NCI-H1105 treated with DMSO at 0.1 percent for 48 hours (cell line): ENCODE results near the gene PRKG1.
A peak's percentile ranks its signal among the peaks of the same experiment; 100 is the strongest.

Source experiments
- DNase-seq: peaks from one replicate; lab custom pipeline; 2025; lab: John Stamatoyannopoulos, UW

The PRKG1 gene

GRCh38 chr10:51932530-51932929 is 858.2 kb downstream of the PRKG1 start:
- DNase-seq = no peak

DNA sequence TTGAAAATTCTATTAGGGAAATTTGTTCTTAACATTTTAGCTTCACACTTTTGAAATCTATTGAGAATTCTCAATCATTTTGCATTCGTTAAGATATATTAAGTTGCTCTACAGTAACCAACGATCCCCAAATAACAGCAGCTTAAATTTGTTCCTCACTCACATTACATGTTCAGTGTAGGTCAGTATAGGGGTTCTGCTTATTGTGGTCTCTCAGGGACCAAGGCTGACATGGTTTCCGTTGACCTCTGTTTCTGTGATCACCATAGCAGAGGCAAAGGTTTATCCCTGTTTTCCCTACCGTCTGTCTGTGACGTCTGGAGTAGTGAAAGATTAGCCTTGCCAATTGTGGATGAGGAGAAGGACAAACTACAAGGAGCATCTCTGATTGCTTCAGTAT is 860.1 kb downstream of the PRKG1 start:
- no peak for DNase-seq

- DNase-seq = no peak
These were observed 861.1 kb downstream of the PRKG1 start for GRCh38 chr10:51935341-51935740.

- no peak for DNase-seq
These were observed 863.2 kb downstream of the PRKG1 start for GRCh38 chr10:51937308-51938140.

DNA sequence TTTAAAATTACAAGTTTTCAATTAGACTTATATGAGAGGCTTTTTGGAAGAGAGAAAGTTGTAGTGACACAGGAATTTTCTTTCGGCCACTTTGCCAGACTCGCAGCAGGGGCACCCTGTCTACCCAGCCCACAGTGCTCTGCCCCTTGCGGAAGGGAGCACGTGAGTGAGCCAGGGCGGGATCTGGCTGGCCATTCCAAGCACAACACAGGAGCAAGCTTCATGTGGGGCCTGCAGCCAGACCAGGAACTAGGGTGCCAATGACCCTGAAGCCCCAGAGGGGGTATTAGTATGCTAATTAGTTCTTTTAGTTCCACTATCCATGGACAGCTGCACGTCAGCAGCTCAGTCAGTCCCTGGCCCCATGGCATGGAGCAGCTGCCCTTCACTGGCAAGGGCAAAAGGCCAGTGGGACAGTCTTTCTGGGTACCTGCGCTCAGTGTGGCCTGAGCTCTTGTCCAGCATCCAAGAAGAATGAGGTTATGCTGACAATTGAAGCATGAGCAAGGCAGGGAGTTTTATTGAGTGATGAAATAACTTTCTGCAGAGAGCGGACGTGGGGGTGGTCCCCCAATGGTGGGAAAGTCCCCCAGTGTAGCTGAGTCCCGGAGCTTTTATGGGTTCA is 876.2 kb downstream of the PRKG1 start:
- DNase-seq = no peak

GRCh38 chr10:51950996-51951555 is 876.8 kb downstream of the PRKG1 start:
- DNase-seq = no peak

- DNase-seq = no peak
These were observed 877.3 kb downstream of the PRKG1 start for GRCh38 chr10:51951601-51952000.

DNA sequence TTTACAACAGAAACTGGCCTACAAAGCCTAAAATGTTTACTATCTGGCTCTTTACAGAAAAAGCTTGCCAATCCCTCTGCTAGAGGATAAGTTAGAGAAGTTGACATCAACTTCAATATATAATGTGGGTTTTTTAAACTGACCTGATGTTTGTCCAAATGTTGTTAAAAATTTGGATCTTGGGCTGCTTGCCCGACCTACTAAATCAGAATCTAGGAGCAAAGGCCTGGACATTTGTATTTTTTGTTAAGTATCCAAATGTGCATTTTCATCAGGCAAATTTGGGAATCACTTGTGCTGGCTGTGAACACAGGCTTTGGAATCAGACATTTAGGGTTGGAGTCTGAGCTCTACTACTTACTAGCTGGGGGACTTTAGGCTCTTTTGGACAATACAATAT is 877.8 kb downstream of the PRKG1 start:
- no peak for DNase-seq

DNA sequence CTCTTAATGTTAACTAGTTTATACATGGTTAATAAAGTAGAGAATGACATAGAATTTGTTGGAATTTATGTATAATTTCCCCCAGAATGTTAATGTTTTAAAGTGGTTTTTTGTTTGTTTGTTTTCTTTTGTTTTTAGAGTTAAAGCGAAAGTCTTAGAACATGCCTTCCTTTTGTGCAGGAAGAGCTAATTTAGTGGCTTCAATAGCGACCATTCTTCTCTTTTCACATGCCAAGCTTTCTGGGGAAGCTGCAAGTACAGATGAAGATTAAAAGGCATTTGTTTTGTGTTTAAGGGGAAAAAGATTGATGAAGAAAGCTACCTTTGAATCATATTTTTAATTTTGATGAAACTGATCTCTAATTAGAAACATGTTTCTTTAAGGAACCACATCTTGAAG is 881.4 kb downstream of the PRKG1 start:
- DNase-seq = no peak

- no peak for DNase-seq
These were observed 882.5 kb downstream of the PRKG1 start for GRCh38 chr10:51956822-51957221.

GRCh38 chr10:51960494-51960895 is 886.2 kb downstream of the PRKG1 start:
- DNase-seq = peak; percentile 2

GRCh38 chr10:51961401-51961800 is 887.1 kb downstream of the PRKG1 start:
- DNase-seq = no peak

- DNase-seq = no peak
These were observed 890.3 kb downstream of the PRKG1 start for GRCh38 chr10:51964630-51965029.

DNA sequence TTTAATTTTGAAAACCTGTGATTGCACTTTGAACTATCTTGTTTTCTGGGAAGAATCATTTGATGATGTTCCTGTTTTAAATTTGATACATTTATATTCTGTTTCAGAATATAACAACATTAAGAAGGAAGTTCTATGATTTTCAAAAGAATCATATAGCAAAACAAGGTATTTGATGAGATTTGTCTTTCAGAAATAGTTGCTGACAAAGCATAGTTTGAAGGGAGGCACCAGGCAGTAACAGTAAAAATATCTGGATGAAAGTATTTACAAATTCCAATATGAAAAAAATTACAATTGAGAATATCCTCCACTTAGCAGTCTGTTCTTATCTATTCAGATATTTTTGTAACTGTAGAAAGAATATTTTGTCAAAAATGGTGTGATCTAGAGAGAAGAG is 891.2 kb downstream of the PRKG1 start:
- no peak for DNase-seq

DNA sequence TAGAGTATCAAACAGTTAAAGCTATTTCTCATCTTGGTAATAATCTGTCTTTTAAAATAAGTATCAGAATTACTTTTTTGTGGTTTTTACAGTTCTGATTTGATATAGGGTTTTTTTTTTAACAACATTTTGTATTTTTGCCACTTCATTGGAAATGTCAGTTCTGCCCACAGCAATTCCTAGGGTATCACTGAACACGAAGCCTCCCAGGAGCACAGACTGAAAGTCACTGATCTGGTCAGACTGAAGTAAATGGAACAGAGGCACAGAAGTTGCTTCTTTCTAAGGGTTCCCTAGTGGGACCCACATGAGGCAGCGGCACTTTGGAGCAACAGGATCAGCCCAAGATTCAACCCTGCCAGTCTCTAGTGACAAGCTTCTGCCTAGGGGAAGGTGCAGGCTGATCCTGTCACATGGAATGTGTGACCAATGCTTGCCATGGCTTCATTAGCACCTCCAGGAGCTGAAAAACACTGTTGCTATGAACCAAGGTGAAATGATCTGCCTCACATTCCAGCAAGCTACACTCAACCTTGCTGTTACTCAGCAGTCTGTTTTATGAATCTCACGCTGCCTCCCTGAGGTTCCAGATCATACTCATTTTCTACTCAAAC is 898.6 kb downstream of the PRKG1 start:
- DNase-seq = no peak

- no peak for DNase-seq
These were observed 906.5 kb downstream of the PRKG1 start for GRCh38 chr10:51980752-51981151.

- no peak for DNase-seq
These were observed 907.4 kb downstream of the PRKG1 start for GRCh38 chr10:51981731-51982130.

- DNase-seq = no peak
These were observed 909.2 kb downstream of the PRKG1 start for GRCh38 chr10:51983481-51983880.

DNA sequence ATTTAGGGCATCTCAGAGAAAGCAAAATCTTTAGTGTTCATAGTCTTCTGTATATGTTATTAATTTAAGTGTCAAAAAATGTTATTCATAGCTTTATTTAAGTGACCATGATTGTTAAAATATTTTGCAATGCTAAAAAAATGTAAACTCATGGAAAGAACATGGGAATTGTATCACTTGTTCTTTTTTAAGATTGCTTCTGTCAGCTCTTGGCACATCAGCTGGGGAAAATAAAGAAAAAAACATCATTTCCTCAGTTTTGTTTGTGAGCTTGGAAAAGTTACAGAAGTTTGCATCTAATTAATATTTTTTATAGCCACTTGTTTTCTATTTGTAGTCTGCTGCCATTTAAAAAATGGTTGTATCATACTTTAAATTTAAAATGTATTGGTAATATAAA is 911.0 kb downstream of the PRKG1 start:
- DNase-seq = no peak

- no peak for DNase-seq
These were observed 912.2 kb downstream of the PRKG1 start for GRCh38 chr10:51986516-51986915.

- DNase-seq = no peak
These were observed 919.2 kb downstream of the PRKG1 start for GRCh38 chr10:51993475-51993874.

DNA sequence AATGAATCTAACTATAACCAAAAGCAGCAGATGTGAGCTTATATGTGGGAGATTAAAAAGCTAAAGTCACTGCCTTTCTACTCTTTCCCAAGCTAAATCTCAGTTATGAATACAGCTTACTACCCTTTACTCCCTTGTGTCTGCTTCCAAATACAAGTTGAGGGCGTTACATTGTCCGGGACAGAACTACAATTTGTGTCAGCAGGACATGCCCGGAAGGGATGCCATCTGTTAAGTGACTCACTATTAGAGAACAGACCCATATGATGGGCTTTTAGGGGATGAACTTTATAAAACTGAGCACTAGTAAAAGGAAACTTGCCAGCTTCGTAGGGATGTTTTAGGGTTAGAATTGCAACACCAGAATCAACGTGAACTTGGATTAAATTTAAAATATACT is 924.8 kb downstream of the PRKG1 start:
- no peak for DNase-seq

- no peak for DNase-seq
These were observed 930.2 kb downstream of the PRKG1 start for GRCh38 chr10:52004342-52004949.
